Upper lobe of left lung (tissue), 6 donors: Measurements from ENCODE around the gene HIVEP2. TPM values are rescaled to one million over a fixed set of nuclear protein-coding genes. Genes with fewer than 3 reads are reported as not detected.

Experiments
- ATAC-seq, 2 donors: fragments of 200-7000 bp; cut with Tn5 transposase; one replicate each; pipeline ENCODE4 v1.9.1; 2022; ENCODE audit warnings: mild to moderate bottlenecking in 2 of 2, moderate library complexity in 2 of 2; ENCODE audit not compliant: low FRiP score in 2 of 2
- DNase-seq, 2 donors: peaks; one replicate each; pipeline ENCODE4 v3.0.0-alpha.2; 2019 to 2020
- H3K27ac ChIP-seq, 4 donors: fragments of 200-600 bp; sonication (generic); one replicate each; pipeline ENCODE4 v1.5.1; 2016 to 2019
- H3K27me3 ChIP-seq, 4 donors: fragments of 200-600 bp; sonication (generic); one replicate each; pipeline ENCODE4 v1.5.1; 2017 to 2019
- H3K36me3 ChIP-seq, 4 donors: fragments of 200-600 bp; sonication (generic); one replicate each; pipeline ENCODE4 v1.5.1; 2016 to 2019
- H3K4me1 ChIP-seq, 4 donors: fragments of 200-600 bp; sonication (generic); one replicate each; pipeline ENCODE4 v1.5.1; 2018 to 2019
- H3K4me3 ChIP-seq, 4 donors: fragments of 200-600 bp; sonication (generic); one replicate each; pipeline ENCODE4 v1.5.1; 2017 to 2019; ENCODE audit warnings: mild to moderate bottlenecking in 2 of 4, moderate library complexity in 1 of 4
- H3K9me3 ChIP-seq, 4 donors: fragments of 200-600 bp; sonication (generic); one replicate each; pipeline ENCODE4 v1.5.1; 2018 to 2019
- CTCF ChIP-seq, 6 experiments: fragments of 450-650 bp in 4 of 6; fragments of 200-600 bp in 2 of 6; sonication (generic) in 2 of 6; IDR thresholded peaks; one replicate each; pipeline ENCODE4 v1.5.1; 2016 to 2019; ENCODE audit warnings: antibody characterized with exemption in 6 of 6
- EP300 ChIP-seq, 4 donors: sonication (generic); formaldehyde crosslinking; IDR thresholded peaks; one replicate each; pipeline ENCODE4 v1.5.1; 2017; ENCODE audit warnings: antibody characterized with exemption in 4 of 4, control low read depth in 2 of 4
- POLR2A ChIP-seq, 4 donors: fragments of 450-650 bp; IDR thresholded peaks; one replicate each; pipeline ENCODE4 v1.5.1; 2016 to 2017; ENCODE audit warnings: antibody characterized with exemption in 4 of 4, mild to moderate bottlenecking in 2 of 4
- POLR2AphosphoS5 ChIP-seq, 2 donors: sonication (generic); formaldehyde crosslinking; IDR thresholded peaks; one replicate each; pipeline ENCODE4 v1.5.1; 2017; ENCODE audit warnings: antibody characterized with exemption in 2 of 2
- WGBS, 2 donors: methylation state at CpG; one replicate each; pipeline ENCODE4 v1.1.5; 2017 to 2018; 5-methylcytosine and 5-hydroxymethylcytosine counted together
- total RNA-seq, 6 donors: library from RNA; depleted of rRNA in 4 of 6; stranded (reverse); fragments of >200 nt in 4 of 6; gene quantifications; one replicate each; pipeline versions ENCODE4 v1.1.0 to v1.2.1, GENCODE V29; 2016 to 2021
- donor health status: DM: no; HTN: no; CAD: no; lungs with moderate emphysema.
- donor health status: DM: no; HTN: yes; CAD: no; lungs with severe emphysema.

HIVEP2 gene
- total RNA-seq, 6 donors from 2014 or later, result 10.4 to 32.5 (median 19.6) TPM

GRCh38 chr6:142737368-142738034 lies 207.5 kb downstream of the HIVEP2 start:
- ATAC-seq (no peak), DNase-seq (no peak)
- Histone ChIP-seq H3K4me3 (no peak overlapping the region), H3K9me3 (no peaks in the 10 kb centered on the region), H3K36me3 (no peaks in the 10 kb centered on the region), H3K4me1 (no peaks in the 10 kb centered on the region), H3K27me3 (no peaks in the 10 kb centered on the region), H3K27ac (no peak overlapping the region)
- 67 to 81% methylated on average over 3 of the region's 3 CpGs for WGBS, 2 donors
- no peak for TF ChIP-seq EP300 (IDR thresholded peaks at IDR 0.05)

- ATAC-seq (no peak), DNase-seq (no peak)
- H3K27ac ChIP-seq, result no peak overlapping the region
- H3K9me3 ChIP-seq, result no peaks in the 10 kb centered on the region
- no peaks in the 10 kb centered on the region for H3K36me3 ChIP-seq
- TF ChIP-seq POLR2AphosphoS5 (IDR thresholded peaks at IDR 0.05) (no peak), CTCF (IDR thresholded peaks at IDR 0.05) (no peak)
- WGBS, 2 donors, result 68% methylated on average over 4 of the region's 4 CpGs
- H3K4me1 ChIP-seq, result no peaks in the 10 kb centered on the region
- no peak overlapping the region for H3K4me3 ChIP-seq
- H3K27me3 ChIP-seq, result no peaks in the 10 kb centered on the region
Observed at GRCh38 chr6:142735204-142735603, 209.8 kb downstream of the HIVEP2 start.

GRCh38 chr6:142732790-142733189 lies 212.2 kb downstream of the HIVEP2 start:
- no peak overlapping the region for H3K27ac ChIP-seq
- no peak for TF ChIP-seq CTCF (IDR thresholded peaks at IDR 0.05)
- no peak for TF ChIP-seq POLR2A (IDR thresholded peaks at IDR 0.05)
- TF ChIP-seq EP300 (IDR thresholded peaks at IDR 0.05), result no peak
- TF ChIP-seq POLR2AphosphoS5 (IDR thresholded peaks at IDR 0.05), result no peak
- no peak for DNase-seq
- H3K4me3 ChIP-seq, result no peak overlapping the region
- H3K27me3 ChIP-seq, result no peaks in the 10 kb centered on the region
- no peaks in the 10 kb centered on the region for H3K9me3 ChIP-seq
- peaks cover 10 to 14% (median 13%) of the 10 kb centered on the region in 4 donors for H3K4me1 ChIP-seq
- ATAC-seq, result no peak
- no peaks in the 10 kb centered on the region for H3K36me3 ChIP-seq

GRCh38 chr6:142731611-142732010 lies 213.4 kb downstream of the HIVEP2 start:
- TF ChIP-seq POLR2AphosphoS5 (IDR thresholded peaks at IDR 0.05) (no peak), EP300 (IDR thresholded peaks at IDR 0.05) (no peak), CTCF (IDR thresholded peaks at IDR 0.05) (no peak), POLR2A (IDR thresholded peaks at IDR 0.05) (no peak)
- DNase-seq, result no peak
- no peak overlapping the region for H3K27ac ChIP-seq
- ATAC-seq, result no peak
- no peaks in the 10 kb centered on the region for H3K9me3 ChIP-seq
- no peaks in the 10 kb centered on the region for H3K36me3 ChIP-seq
- H3K27me3 ChIP-seq, result no peaks in the 10 kb centered on the region
- WGBS, 2 donors, result 95% methylated on average over 5 of the region's 5 CpGs
- peaks cover 10 to 14% (median 13%) of the 10 kb centered on the region in 4 donors for H3K4me1 ChIP-seq
- H3K4me3 ChIP-seq, result no peak overlapping the region

- 38 to 49% methylated on average over 4 of the region's 4 CpGs for WGBS, 2 donors
- Histone ChIP-seq H3K4me3 (no peak overlapping the region), H3K4me1 (peaks cover 10 to 14% (median 13%) of the 10 kb centered on the region in 4 donors), H3K27ac (no peak overlapping the region), H3K27me3 (no peaks in the 10 kb centered on the region), H3K36me3 (no peaks in the 10 kb centered on the region), H3K9me3 (no peaks in the 10 kb centered on the region)
- DNase-seq, result no peak
- TF ChIP-seq POLR2AphosphoS5 (IDR thresholded peaks at IDR 0.05) (no peak), POLR2A (IDR thresholded peaks at IDR 0.05) (no peak), EP300 (IDR thresholded peaks at IDR 0.05) (no peak), CTCF (IDR thresholded peaks at IDR 0.05) (no peak)
- ATAC-seq, result no peak
Observed at GRCh38 chr6:142729618-142730017, 215.4 kb downstream of the HIVEP2 start.
